ENCODE measurements around the gene DAW1.
A peak's percentile ranks its signal among the peaks of the same experiment; 100 is the strongest.

The DAW1 gene

GRCh38 chr2:227884511-227884947 is 13.1 kb downstream of the DAW1 start:
- TF ChIP-seq CTCF (IDR thresholded peaks at IDR 0.05; ENCODE audit: low read length) (peak; percentile 90), EZH2 (IDR thresholded peaks at IDR 0.05; ENCODE audit: borderline replicate concordance, low read length) (no peak)
- H3K9me2 ChIP-seq (ENCODE audit: low read depth, low read length) = no peaks in the 10 kb centered on the region
- no peak overlapping the region for H3K9ac ChIP-seq (ENCODE audit: low read length)
- H3K9me3 ChIP-seq (ENCODE audit: low read length) = no peaks in the 10 kb centered on the region
- H3K27me3 ChIP-seq (ENCODE audit: insufficient read depth, low read length) = no peaks in the 10 kb centered on the region
- no peaks in the 10 kb centered on the region for H3F3A ChIP-seq (ENCODE audit: insufficient read depth, low read length)
- no peak overlapping the region for H3K4me3 ChIP-seq (ENCODE audit: low read depth, low read length, poor library complexity, severe bottlenecking)
- H3K4me2 ChIP-seq (ENCODE audit: low read length) = no peak overlapping the region
- H3K27ac ChIP-seq (ENCODE audit: low read depth, low read length, poor library complexity, severe bottlenecking) = no peak overlapping the region
- H4K20me1 ChIP-seq (ENCODE audit: insufficient read depth, low read length) = no peaks in the 10 kb centered on the region
- no peaks in the 10 kb centered on the region for H3K36me3 ChIP-seq (ENCODE audit: insufficient read depth, low read length)
- no peaks in the 10 kb centered on the region for H3K4me1 ChIP-seq (ENCODE audit: insufficient read depth, low read length, severe bottlenecking)
- no peak overlapping the region for H2AFZ ChIP-seq (ENCODE audit: low read length)
- no peaks in the 10 kb centered on the region for H3K79me2 ChIP-seq (ENCODE audit: insufficient read depth, low read length)

DNA sequence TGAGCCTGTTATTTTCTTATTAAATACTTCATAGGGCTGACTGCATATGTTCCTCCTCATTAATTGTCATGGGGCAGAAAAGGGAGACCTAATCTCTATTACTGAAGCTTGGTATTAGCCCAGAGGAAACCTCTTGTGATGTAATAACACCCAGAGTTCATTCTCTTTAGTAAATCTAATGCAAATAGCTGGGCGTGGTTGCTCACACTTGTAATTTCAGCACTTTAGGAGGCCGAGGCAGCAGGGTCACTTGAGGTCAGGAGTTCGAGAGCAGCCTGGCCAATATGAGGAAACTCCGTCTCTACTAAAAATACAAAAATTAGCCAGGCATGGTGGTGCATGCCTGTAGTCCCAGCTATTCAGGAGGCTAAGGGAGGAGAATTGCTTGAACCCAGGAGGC is 14.7 kb downstream of the DAW1 start:
- no peaks in the 10 kb centered on the region for H4K20me1 ChIP-seq (ENCODE audit: insufficient read depth, low read length)
- H3F3A ChIP-seq (ENCODE audit: insufficient read depth, low read length) = no peaks in the 10 kb centered on the region
- H3K9me3 ChIP-seq (ENCODE audit: low read length) = no peaks in the 10 kb centered on the region
- H3K4me2 ChIP-seq (ENCODE audit: low read length) = no peak overlapping the region
- no peak for TF ChIP-seq EZH2 (IDR thresholded peaks at IDR 0.05; ENCODE audit: borderline replicate concordance, low read length)
- TF ChIP-seq CTCF (IDR thresholded peaks at IDR 0.05; ENCODE audit: low read length) = no peak
- no peak overlapping the region for H3K4me3 ChIP-seq (ENCODE audit: low read depth, low read length, poor library complexity, severe bottlenecking)
- no peak overlapping the region for H3K9ac ChIP-seq (ENCODE audit: low read length)
- H3K4me1 ChIP-seq (ENCODE audit: insufficient read depth, low read length, severe bottlenecking) = no peaks in the 10 kb centered on the region
- H2AFZ ChIP-seq (ENCODE audit: low read length) = no peak overlapping the region
- H3K36me3 ChIP-seq (ENCODE audit: insufficient read depth, low read length) = no peaks in the 10 kb centered on the region
- H3K9me2 ChIP-seq (ENCODE audit: low read depth, low read length) = no peaks in the 10 kb centered on the region
- no peak overlapping the region for H3K27ac ChIP-seq (ENCODE audit: low read depth, low read length, poor library complexity, severe bottlenecking)
- no peaks in the 10 kb centered on the region for H3K79me2 ChIP-seq (ENCODE audit: insufficient read depth, low read length)
- no peaks in the 10 kb centered on the region for H3K27me3 ChIP-seq (ENCODE audit: insufficient read depth, low read length)

GRCh38 chr2:227888289-227888688 is 16.9 kb downstream of the DAW1 start:
- Histone ChIP-seq H3K9me2 (ENCODE audit: low read depth, low read length) (no peaks in the 10 kb centered on the region), H3K27ac (ENCODE audit: low read depth, low read length, poor library complexity, severe bottlenecking) (no peak overlapping the region), H3K4me2 (ENCODE audit: low read length) (no peak overlapping the region), H3K9me3 (ENCODE audit: low read length) (no peaks in the 10 kb centered on the region), H2AFZ (ENCODE audit: low read length) (no peak overlapping the region), H3K9ac (ENCODE audit: low read length) (no peak overlapping the region), H3F3A (ENCODE audit: insufficient read depth, low read length) (no peaks in the 10 kb centered on the region), H3K36me3 (ENCODE audit: insufficient read depth, low read length) (no peaks in the 10 kb centered on the region), H3K4me1 (ENCODE audit: insufficient read depth, low read length, severe bottlenecking) (no peaks in the 10 kb centered on the region), H3K27me3 (ENCODE audit: insufficient read depth, low read length) (no peaks in the 10 kb centered on the region), H3K79me2 (ENCODE audit: insufficient read depth, low read length) (no peaks in the 10 kb centered on the region), H3K4me3 (ENCODE audit: low read depth, low read length, poor library complexity, severe bottlenecking) (no peak overlapping the region), H4K20me1 (ENCODE audit: insufficient read depth, low read length) (no peaks in the 10 kb centered on the region)
- TF ChIP-seq EZH2 (IDR thresholded peaks at IDR 0.05; ENCODE audit: borderline replicate concordance, low read length) (no peak), CTCF (IDR thresholded peaks at IDR 0.05; ENCODE audit: low read length) (no peak)

Data from OCI-LY1 (cell line).